Stimulated activated CD4-positive, alpha-beta T cell treated with anti-CD3 and anti-CD28 coated beads, Interleukin-12 subunit alpha, Interleukin-12 subunit beta, amount 100 ng/mL, for 48 hours (primary cell): ENCODE results near the gene DCAF6.

Source experiments
- DNase-seq, 3 donors: peaks; one replicate each; pipeline ENCODE4 v3.0.0-alpha.2; 2020; ENCODE audit warnings: low read depth in 2 of 3, low spot score in 1 of 3

DCAF6 gene

GRCh38 chr1:168084396-168085231 lies 148.1 kb downstream of the DCAF6 start:
- peak; percentile 40 to 68 (median 47) for DNase-seq

DNA sequence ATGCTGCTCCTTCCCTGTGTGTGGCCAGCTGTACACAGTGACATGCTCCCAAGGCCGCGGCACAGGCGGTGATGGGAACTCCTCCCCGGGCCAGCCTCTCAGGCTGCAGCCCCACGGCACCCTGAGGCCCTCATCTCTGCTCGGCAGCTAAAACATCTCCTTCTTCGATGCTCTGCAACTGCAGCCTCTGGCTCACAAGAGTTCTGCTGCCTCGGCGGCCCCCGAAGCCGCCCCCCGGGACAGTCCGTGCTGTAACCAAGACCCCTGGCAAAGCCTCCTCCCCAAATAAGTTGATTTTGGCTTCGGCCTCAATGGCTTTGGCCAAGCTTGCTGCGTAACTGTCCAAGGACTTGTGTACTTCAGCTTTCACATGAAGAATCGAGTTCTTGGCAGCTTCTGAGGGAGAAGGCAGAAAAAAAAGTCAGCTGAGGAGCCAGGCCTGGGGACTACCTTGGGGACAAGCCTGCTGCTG lies 149.0 kb downstream of the DCAF6 start:
- no peak for DNase-seq

- DNase-seq, result no peak
Measured at GRCh38 chr1:168086438-168086837, 150.0 kb downstream of the DCAF6 start.

GRCh38 chr1:168087696-168088095 lies 151.2 kb downstream of the DCAF6 start:
- DNase-seq, result no peak

GRCh38 chr1:168088511-168089325 lies 152.2 kb downstream of the DCAF6 start:
- DNase-seq, result no peak

GRCh38 chr1:168089326-168089978 lies 153.0 kb downstream of the DCAF6 start:
- no peak for DNase-seq

GRCh38 chr1:168089979-168090337 lies 153.5 kb downstream of the DCAF6 start:
- no peak for DNase-seq

- no peak for DNase-seq
Measured at GRCh38 chr1:168090395-168090794, 153.9 kb downstream of the DCAF6 start.

DNA sequence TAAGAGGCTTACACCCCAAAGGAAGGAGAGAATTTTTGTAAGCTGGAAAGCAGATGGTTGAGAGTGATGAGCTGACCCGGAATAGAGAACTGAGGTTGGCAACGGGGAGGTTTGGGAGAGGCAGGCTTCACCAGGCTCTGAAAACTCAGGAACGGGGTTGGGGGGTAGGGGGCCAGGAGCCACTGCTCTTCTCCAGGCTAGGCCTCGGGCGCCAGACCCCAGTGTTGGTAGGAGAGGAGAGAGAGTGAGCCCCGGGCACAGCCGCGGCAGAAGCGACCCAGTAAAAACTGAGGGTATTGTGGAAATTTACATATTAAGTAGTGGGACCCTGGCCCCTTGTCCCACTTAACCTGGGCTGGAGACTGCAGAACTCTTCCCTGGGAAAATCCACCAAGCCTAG lies 154.6 kb downstream of the DCAF6 start:
- no peak for DNase-seq

DNA sequence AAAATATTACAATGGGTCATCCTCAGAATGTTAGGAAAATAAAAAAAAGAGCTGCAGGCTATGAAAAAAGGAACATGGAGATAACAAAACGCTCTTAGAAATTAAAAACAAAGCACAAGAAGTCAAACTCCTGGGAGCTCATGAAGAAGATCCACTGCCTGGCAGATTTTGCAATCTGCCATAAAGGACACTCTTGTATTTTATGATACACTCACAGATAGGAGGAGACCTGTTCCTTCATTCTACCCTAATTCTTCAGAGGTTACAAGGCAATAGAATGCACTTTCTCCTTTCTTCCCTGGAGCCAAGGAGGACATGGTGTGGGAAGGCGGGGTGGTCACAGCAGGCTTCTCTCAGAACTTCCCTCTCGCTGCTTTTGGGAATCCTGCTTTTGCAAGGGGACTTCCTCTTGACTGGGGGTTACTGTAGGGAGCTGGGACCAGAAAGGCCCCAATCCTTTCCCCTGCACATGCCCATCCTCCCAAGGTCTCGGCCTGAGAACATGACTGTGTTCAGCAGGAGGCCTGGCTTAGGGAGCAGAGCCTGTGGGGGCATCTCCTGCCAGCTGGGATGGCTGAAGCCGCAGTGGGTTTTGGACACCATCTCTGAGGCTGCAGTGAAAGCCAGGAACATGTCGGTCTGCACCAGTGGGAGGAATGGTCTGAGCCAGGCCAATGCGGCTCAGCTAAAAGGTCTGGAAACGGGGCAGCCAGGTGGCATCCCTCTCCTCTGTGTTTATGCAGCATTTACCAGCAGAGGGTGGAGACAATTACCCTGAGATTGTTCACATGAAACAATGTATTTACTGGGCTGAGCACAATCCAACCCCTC lies 155.5 kb downstream of the DCAF6 start:
- DNase-seq, result no peak

DNA sequence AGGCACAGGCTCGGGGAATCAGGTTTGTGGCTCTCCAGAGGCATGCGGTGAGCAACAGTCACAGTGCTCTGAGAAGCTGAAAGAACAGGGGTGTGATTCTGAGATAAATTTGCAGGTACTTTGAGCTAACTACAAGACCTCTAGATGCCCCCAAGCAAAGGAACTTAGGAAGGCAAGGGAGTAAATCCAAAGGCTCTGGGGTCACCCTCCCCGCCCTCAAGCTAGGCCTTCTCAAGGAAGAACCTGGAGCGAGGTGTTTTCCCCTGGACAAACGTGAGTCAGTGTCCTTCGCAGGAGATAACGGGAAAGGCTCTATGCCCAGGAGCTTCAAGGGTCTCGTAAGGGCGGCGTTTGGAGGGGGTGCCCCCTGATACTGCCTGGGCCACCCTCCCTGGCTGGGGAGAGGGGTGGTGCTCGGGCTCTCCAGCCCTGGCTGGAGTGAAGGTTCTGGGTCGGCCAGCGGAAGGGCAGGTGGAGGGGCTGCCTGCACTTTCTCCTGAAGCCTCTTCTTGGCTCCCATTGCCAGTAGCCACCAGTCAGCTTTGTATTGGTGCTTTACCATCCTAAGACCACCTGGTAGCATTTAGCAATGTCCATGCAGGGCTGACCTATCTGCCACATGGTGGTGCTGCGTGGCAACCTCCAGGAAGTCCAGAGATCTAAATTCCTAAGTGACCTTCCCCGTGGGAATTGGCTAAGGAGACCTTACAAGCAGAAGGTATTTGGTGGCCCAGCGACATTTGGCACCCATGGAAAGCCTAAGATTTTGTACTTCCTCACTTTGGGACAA lies 156.3 kb downstream of the DCAF6 start:
- no peak for DNase-seq

GRCh38 chr1:168093616-168094015 lies 157.1 kb downstream of the DCAF6 start:
- DNase-seq, result no peak

- DNase-seq, result no peak
Measured at GRCh38 chr1:168095476-168095875, 159.0 kb downstream of the DCAF6 start.

DNA sequence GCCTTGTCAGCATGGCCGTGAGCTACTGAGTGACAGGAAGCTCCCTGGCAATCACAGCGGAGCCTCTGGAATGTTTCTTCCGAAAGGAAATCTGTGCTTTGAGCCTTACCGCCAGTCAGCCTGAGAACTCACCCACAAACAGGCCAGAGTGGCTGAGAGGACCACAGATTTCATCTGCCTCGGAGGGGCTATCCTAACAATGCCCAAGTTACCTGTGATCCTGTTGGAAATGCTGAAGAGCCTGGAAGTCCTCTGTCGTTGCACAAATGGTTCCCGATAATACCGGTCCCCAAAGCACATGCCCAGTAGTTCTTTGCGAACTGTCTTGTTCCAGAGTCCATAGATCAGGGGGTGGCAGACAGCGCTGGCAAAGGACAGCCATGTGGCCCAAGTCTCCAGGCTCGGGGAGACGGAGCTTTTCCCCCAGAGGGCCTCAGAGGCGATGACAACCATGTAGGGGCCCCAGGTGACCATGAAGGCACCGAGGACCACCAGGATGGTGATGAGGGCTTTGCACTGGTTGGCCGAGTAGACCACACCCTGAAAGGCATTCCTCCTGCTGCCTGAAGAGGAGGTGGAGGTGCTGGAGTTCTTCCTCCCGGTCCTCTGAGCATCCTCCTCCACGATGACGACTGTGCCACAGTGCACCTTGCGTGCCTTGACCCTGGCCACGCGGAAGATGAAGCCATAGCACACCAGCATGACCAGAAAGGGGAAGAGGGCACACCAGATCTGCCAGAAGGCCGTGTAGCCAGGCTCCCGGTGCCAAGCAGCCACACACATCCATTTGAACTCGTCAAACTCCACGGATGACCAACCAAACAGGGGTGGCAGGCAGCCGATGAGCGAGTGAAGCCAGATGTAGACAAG lies 160.0 kb downstream of the DCAF6 start:
- no peak for DNase-seq

GRCh38 chr1:168097921-168098528 lies 161.5 kb downstream of the DCAF6 start:
- no peak for DNase-seq

GRCh38 chr1:168098534-168099320 lies 162.2 kb downstream of the DCAF6 start:
- DNase-seq, result no peak

- no peak for DNase-seq
Measured at GRCh38 chr1:168099337-168099801, 162.9 kb downstream of the DCAF6 start.
